Stimulated activated CD8-positive, alpha-beta memory T cell treated with anti-CD3 and anti-CD28 coated beads, Interleukin-15, amount 100 ng/mL, for 48 hours (primary cell): ENCODE results near the gene BPIFB1.

Source experiments
- DNase-seq, 2 donors: peaks; one replicate each; pipeline ENCODE4 v3.0.0-alpha.2; 2020; ENCODE audit warnings: low read depth in 2 of 2

Gene BPIFB1

GRCh38 chr20:33282991-33283555 lies at the start of gene BPIFB1:
Gene BPIFB1 (plus strand): TSS chr20:33283214. CDS start chr20:33286074, 2,860 bp downstream.
- DNase-seq, result no peak

- no peak for DNase-seq
These were observed 49.0 kb upstream of the BPIFB1 start for GRCh38 chr20:33234050-33234449.

GRCh38 chr20:33235696-33236095 lies 47.3 kb upstream of the BPIFB1 start, which contains the start of gene BPIFA1:
Gene BPIFA1 (plus strand): TSS chr20:33235996. CDS start chr20:33237712, 1,716 bp downstream.
- DNase-seq, result no peak

GRCh38 chr20:33236351-33236750 lies 46.7 kb upstream of the BPIFB1 start:
- no peak for DNase-seq

- DNase-seq, result no peak
These were observed 45.0 kb upstream of the BPIFB1 start for GRCh38 chr20:33237989-33238388.

GRCh38 chr20:33239418-33239817 lies 43.6 kb upstream of the BPIFB1 start:
- no peak for DNase-seq

- no peak for DNase-seq
These were observed 42.9 kb upstream of the BPIFB1 start for GRCh38 chr20:33239979-33240736.

GRCh38 chr20:33240923-33241322 lies 42.1 kb upstream of the BPIFB1 start:
- no peak for DNase-seq

GRCh38 chr20:33242319-33243100 lies 40.5 kb upstream of the BPIFB1 start:
- DNase-seq, result no peak

GRCh38 chr20:33246077-33246476 lies 36.9 kb upstream of the BPIFB1 start:
- no peak for DNase-seq

- DNase-seq, result no peak
These were observed 33.6 kb upstream of the BPIFB1 start for GRCh38 chr20:33249456-33249855.

GRCh38 chr20:33250666-33251065 lies 32.3 kb upstream of the BPIFB1 start:
- DNase-seq, result no peak

GRCh38 chr20:33251496-33251895 lies 31.5 kb upstream of the BPIFB1 start:
- no peak for DNase-seq

- no peak for DNase-seq
These were observed 30.6 kb upstream of the BPIFB1 start for GRCh38 chr20:33252460-33252859.

GRCh38 chr20:33255005-33255404 lies 28.0 kb upstream of the BPIFB1 start:
- DNase-seq, result no peak

- DNase-seq, result no peak
These were observed 25.8 kb upstream of the BPIFB1 start for GRCh38 chr20:33257237-33257636.

GRCh38 chr20:33259371-33259770 lies 23.6 kb upstream of the BPIFB1 start:
- DNase-seq, result no peak

- DNase-seq, result no peak
These were observed 21.5 kb upstream of the BPIFB1 start for GRCh38 chr20:33261465-33261864.

GRCh38 chr20:33262658-33263065 lies 20.4 kb upstream of the BPIFB1 start:
- no peak for DNase-seq

- DNase-seq, result no peak
These were observed 19.2 kb upstream of the BPIFB1 start for GRCh38 chr20:33263784-33264183.

- DNase-seq, result no peak
These were observed 15.3 kb upstream of the BPIFB1 start for GRCh38 chr20:33267701-33268100.

- no peak for DNase-seq
These were observed 10.7 kb upstream of the BPIFB1 start for GRCh38 chr20:33272155-33272873.
